ENCODE measurements around the gene WNK4. TPM values are rescaled to one million over a fixed set of nuclear protein-coding genes. Genes with fewer than 3 reads are reported as not detected.

The WNK4 gene
- total and polyA plus RNA-seq, 9 of the 15 experiments (the other 6 are each of a cell fraction or from before 2014, with no cell fraction given), result 0.32 to 25.8 (median 4.5) TPM

DNA sequence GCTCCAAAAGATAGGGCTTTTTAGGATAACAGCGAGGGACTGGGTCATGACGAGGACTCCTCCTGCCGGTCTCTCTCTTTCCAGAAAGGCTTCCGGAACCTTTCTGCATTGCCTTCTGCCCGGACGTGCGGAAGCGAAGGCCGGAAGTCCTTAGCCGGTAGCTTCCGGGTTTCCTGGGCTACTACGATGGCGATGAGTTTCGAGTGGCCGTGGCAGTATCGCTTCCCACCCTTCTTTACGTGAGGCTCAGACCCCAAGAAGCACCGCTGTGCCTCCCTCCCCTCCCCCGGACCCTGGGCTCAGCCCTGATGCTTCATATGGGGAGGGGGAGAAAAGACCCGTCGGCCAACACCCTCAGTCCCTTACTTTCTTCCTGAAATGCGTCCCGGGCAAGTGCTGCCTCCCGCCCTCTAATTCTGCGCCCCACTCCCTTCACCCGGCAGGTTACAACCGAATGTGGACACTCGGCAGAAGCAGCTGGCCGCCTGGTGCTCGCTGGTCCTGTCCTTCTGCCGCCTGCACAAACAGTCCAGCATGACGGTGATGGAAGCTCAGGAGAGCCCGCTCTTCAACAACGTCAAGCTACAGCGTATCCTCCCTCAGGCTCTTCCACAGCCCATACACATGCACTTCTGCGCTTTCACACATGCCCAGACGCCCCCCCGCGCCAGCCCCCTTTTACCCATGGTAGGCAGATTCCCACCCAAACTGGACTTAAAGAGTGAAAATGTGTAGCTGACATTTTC, 6.9 kb upstream of the WNK4 start, which contains the start of gene VPS25 (continued):
- TF ChIP-seq ZNF24 (IDR thresholded peaks at IDR 0.05) (peak; percentile 45; the same call in 1 of the 2 replicates), RREB1 (CRISPR knock-in tag; IDR thresholded peaks at IDR 0.05) (0 out of 2 replicates have a peak, but pooled peaks have one; percentile 59), HDAC3 (IDR thresholded peaks at IDR 0.05; ENCODE audit: borderline replicate concordance, partially characterized antibody) (peak; percentile 22), CREB1 (IDR thresholded peaks at IDR 0.05) (0 out of 2 replicates have a peak, but pooled peaks have one; percentile 24), CREB1 (CRISPR knock-in tag; IDR thresholded peaks at IDR 0.05) (0 out of 2 replicates have a peak, but pooled peaks have one; percentile 31), RNF2 (IDR thresholded peaks at IDR 0.05) (peak; percentile 76; the same call in 1 of the 2 replicates), ATF1 (CRISPR knock-in tag; IDR thresholded peaks at IDR 0.05) (no peak), ATF1 (tag; IDR thresholded peaks at IDR 0.05) (peak; percentile 62), ZNF232 (CRISPR knock-in tag; IDR thresholded peaks at IDR 0.05) (no peak), SIN3B (IDR thresholded peaks at IDR 0.05; ENCODE audit: low read depth) (peak; percentile 94), ETV5 (CRISPR knock-in tag; IDR thresholded peaks at IDR 0.05; ENCODE audit: low read depth) (peak; percentile 58; the same call in 1 of the 2 replicates), RBM39 (optimal IDR thresholded peaks at IDR 0.05; ENCODE audit: low read depth, low read length) (peak; percentile 72), STAT5A (IDR thresholded peaks at IDR 0.05; ENCODE audit: borderline replicate concordance, low read length) (peak; percentile 34; the same call in 1 of the 2 replicates)
- TF ChIP-seq, protein P1, sequence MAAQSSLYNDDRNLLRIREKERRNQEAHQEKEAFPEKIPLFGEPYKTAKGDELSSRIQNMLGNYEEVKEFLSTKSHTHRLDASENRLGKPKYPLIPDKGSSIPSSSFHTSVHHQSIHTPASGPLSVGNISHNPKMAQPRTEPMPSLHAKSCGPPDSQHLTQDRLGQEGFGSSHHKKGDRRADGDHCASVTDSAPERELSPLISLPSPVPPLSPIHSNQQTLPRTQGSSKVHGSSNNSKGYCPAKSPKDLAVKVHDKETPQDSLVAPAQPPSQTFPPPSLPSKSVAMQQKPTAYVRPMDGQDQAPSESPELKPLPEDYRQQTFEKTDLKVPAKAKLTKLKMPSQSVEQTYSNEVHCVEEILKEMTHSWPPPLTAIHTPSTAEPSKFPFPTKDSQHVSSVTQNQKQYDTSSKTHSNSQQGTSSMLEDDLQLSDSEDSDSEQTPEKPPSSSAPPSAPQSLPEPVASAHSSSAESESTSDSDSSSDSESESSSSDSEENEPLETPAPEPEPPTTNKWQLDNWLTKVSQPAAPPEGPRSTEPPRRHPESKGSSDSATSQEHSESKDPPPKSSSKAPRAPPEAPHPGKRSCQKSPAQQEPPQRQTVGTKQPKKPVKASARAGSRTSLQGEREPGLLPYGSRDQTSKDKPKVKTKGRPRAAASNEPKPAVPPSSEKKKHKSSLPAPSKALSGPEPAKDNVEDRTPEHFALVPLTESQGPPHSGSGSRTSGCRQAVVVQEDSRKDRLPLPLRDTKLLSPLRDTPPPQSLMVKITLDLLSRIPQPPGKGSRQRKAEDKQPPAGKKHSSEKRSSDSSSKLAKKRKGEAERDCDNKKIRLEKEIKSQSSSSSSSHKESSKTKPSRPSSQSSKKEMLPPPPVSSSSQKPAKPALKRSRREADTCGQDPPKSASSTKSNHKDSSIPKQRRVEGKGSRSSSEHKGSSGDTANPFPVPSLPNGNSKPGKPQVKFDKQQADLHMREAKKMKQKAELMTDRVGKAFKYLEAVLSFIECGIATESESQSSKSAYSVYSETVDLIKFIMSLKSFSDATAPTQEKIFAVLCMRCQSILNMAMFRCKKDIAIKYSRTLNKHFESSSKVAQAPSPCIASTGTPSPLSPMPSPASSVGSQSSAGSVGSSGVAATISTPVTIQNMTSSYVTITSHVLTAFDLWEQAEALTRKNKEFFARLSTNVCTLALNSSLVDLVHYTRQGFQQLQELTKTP (IDR thresholded peaks at IDR 0.05; ENCODE audit: low read depth in 1 of 2, partially characterized antibody in 2 of 2), result peak in 1 of 2 experiments; percentile 77
- TF ChIP-seq, protein P2, sequence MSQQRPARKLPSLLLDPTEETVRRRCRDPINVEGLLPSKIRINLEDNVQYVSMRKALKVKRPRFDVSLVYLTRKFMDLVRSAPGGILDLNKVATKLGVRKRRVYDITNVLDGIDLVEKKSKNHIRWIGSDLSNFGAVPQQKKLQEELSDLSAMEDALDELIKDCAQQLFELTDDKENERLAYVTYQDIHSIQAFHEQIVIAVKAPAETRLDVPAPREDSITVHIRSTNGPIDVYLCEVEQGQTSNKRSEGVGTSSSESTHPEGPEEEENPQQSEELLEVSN (IDR thresholded peaks at IDR 0.05; ENCODE audit: borderline replicate concordance in 1 of 2, extremely low read depth in 1 of 2, insufficient read depth in 1 of 2, insufficient read length in 1 of 2, low read depth in 1 of 2, low read length in 1 of 2, poor library complexity in 1 of 2, severe bottlenecking in 1 of 2), result peak in 1 of 2 experiments; percentile 30

Measured in K562 (cell line).